ENCODE results near the gene MLC1. TPM values are rescaled to one million over a fixed set of nuclear protein-coding genes. Genes with fewer than 3 reads are reported as not detected.

MLC1 gene
- total RNA-seq, 1 donor = 2.8 TPM

GRCh38 chr22:50031189-50032091 lies 53.8 kb downstream of the MLC1 start:
- Histone ChIP-seq H3K4me3 (ENCODE audit: low read length) (no peak overlapping the region), H3K4me1 (ENCODE audit: insufficient read depth, low read length) (peaks cover 10% of the 10 kb centered on the region), H3K9me3 (ENCODE audit: low read depth, low read length) (no peaks in the 10 kb centered on the region), H3K27me3 (ENCODE audit: insufficient read depth, low read length) (no peaks in the 10 kb centered on the region)

GRCh38 chr22:50030297-50031188 lies 54.7 kb downstream of the MLC1 start:
- Histone ChIP-seq H3K27me3 (ENCODE audit: insufficient read depth, low read length) (no peaks in the 10 kb centered on the region), H3K4me3 (ENCODE audit: low read length) (no peak overlapping the region), H3K9me3 (ENCODE audit: low read depth, low read length) (no peaks in the 10 kb centered on the region), H3K4me1 (ENCODE audit: insufficient read depth, low read length) (peaks cover 10% of the 10 kb centered on the region)

- Histone ChIP-seq H3K27me3 (ENCODE audit: insufficient read depth, low read length) (no peaks in the 10 kb centered on the region), H3K9me3 (ENCODE audit: low read depth, low read length) (no peaks in the 10 kb centered on the region), H3K4me1 (ENCODE audit: insufficient read depth, low read length) (peaks cover 10% of the 10 kb centered on the region), H3K4me3 (ENCODE audit: low read length) (no peak overlapping the region)
Measured at GRCh38 chr22:50027639-50028537, 57.3 kb downstream of the MLC1 start.

GRCh38 chr22:50025993-50026392 lies 59.2 kb downstream of the MLC1 start:
- H3K27me3 ChIP-seq (ENCODE audit: insufficient read depth, low read length) = no peaks in the 10 kb centered on the region
- peaks cover 10% of the 10 kb centered on the region for H3K4me1 ChIP-seq (ENCODE audit: insufficient read depth, low read length)
- no peaks in the 10 kb centered on the region for H3K9me3 ChIP-seq (ENCODE audit: low read depth, low read length)
- no peak overlapping the region for H3K4me3 ChIP-seq (ENCODE audit: low read length)

- H3K4me3 ChIP-seq (ENCODE audit: low read length) = no peak overlapping the region
- H3K4me1 ChIP-seq (ENCODE audit: insufficient read depth, low read length) = peaks cover 4% of the 10 kb centered on the region
- H3K27me3 ChIP-seq (ENCODE audit: insufficient read depth, low read length) = no peaks in the 10 kb centered on the region
- no peaks in the 10 kb centered on the region for H3K9me3 ChIP-seq (ENCODE audit: low read depth, low read length)
Measured at GRCh38 chr22:50022171-50022819, 62.9 kb downstream of the MLC1 start.

GRCh38 chr22:50020606-50021005 lies 64.6 kb downstream of the MLC1 start:
- peaks cover 8% of the 10 kb centered on the region for H3K4me1 ChIP-seq (ENCODE audit: insufficient read depth, low read length)
- H3K4me3 ChIP-seq (ENCODE audit: low read length) = no peak overlapping the region
- H3K9me3 ChIP-seq (ENCODE audit: low read depth, low read length) = no peaks in the 10 kb centered on the region
- H3K27me3 ChIP-seq (ENCODE audit: insufficient read depth, low read length) = no peaks in the 10 kb centered on the region

- no peaks in the 10 kb centered on the region for H3K9me3 ChIP-seq (ENCODE audit: low read depth, low read length)
- peaks cover 13% of the 10 kb centered on the region for H3K4me1 ChIP-seq (ENCODE audit: insufficient read depth, low read length)
- peaks cover 3% of the 10 kb centered on the region for H3K27me3 ChIP-seq (ENCODE audit: insufficient read depth, low read length)
- H3K4me3 ChIP-seq (ENCODE audit: low read length) = no peak overlapping the region
Measured at GRCh38 chr22:50019316-50019715, 65.9 kb downstream of the MLC1 start.

GRCh38 chr22:50018608-50019285 lies 66.5 kb downstream of the MLC1 start:
- Histone ChIP-seq H3K9me3 (ENCODE audit: low read depth, low read length) (no peaks in the 10 kb centered on the region), H3K4me3 (ENCODE audit: low read length) (no peak overlapping the region), H3K4me1 (ENCODE audit: insufficient read depth, low read length) (peaks cover 16% of the 10 kb centered on the region), H3K27me3 (ENCODE audit: insufficient read depth, low read length) (peaks cover 3% of the 10 kb centered on the region)

GRCh38 chr22:50017701-50018224 lies 67.5 kb downstream of the MLC1 start:
- Histone ChIP-seq H3K9me3 (ENCODE audit: low read depth, low read length) (no peaks in the 10 kb centered on the region), H3K4me3 (ENCODE audit: low read length) (no peak overlapping the region), H3K27me3 (ENCODE audit: insufficient read depth, low read length) (peaks cover 3% of the 10 kb centered on the region), H3K4me1 (ENCODE audit: insufficient read depth, low read length) (peaks cover 16% of the 10 kb centered on the region)

GRCh38 chr22:50016988-50017700 lies 68.1 kb downstream of the MLC1 start:
- H3K4me3 ChIP-seq (ENCODE audit: low read length) = no peak overlapping the region
- no peaks in the 10 kb centered on the region for H3K9me3 ChIP-seq (ENCODE audit: low read depth, low read length)
- H3K27me3 ChIP-seq (ENCODE audit: insufficient read depth, low read length) = peaks cover 3% of the 10 kb centered on the region
- peaks cover 16% of the 10 kb centered on the region for H3K4me1 ChIP-seq (ENCODE audit: insufficient read depth, low read length)

GRCh38 chr22:50016308-50016987 lies 68.8 kb downstream of the MLC1 start:
- no peaks in the 10 kb centered on the region for H3K9me3 ChIP-seq (ENCODE audit: low read depth, low read length)
- peaks cover 18% of the 10 kb centered on the region for H3K4me1 ChIP-seq (ENCODE audit: insufficient read depth, low read length)
- no peak overlapping the region for H3K4me3 ChIP-seq (ENCODE audit: low read length)
- peaks cover 5% of the 10 kb centered on the region for H3K27me3 ChIP-seq (ENCODE audit: insufficient read depth, low read length)

GRCh38 chr22:50015451-50016307 lies 69.5 kb downstream of the MLC1 start:
- Histone ChIP-seq H3K27me3 (ENCODE audit: insufficient read depth, low read length) (peaks cover 9% of the 10 kb centered on the region), H3K4me1 (ENCODE audit: insufficient read depth, low read length) (peaks cover 23% of the 10 kb centered on the region), H3K9me3 (ENCODE audit: low read depth, low read length) (no peaks in the 10 kb centered on the region), H3K4me3 (ENCODE audit: low read length) (no peak overlapping the region)

Data from mononuclear cell (primary cell).